HG02870 (cell line): Measurements from ENCODE around the gene PTPN7.
A peak's percentile ranks its signal among the peaks of the same experiment; 100 is the strongest.
"Not testable (repeated sequence)": the region's sequence is repeated elsewhere in the genome, so short reads cannot be mapped to it uniquely, and the experiment has no call there.

ENCODE experiments used
- ATAC-seq: cut with Tn5 transposase; IDR thresholded peaks from one replicate; pipeline ENCODE4 v1.9.1; 2021; ENCODE audit warnings: mild to moderate bottlenecking, moderate library complexity; ENCODE audit not compliant: unreplicated experiment

PTPN7 gene

GRCh38 chr1:202160377-202160940 is at the start of gene PTPN7:
TSS of gene PTPN7 (minus strand) at chr1:202160602. CDS start at chr1:202159402, 1,200 bp downstream.
- peak; percentile 30 for ATAC-seq

GRCh38 chr1:202208351-202208857 is 48.0 kb upstream of the PTPN7 start:
- no peak for ATAC-seq

- ATAC-seq, result no peak
Observed at GRCh38 chr1:202207292-202207691, 46.9 kb upstream of the PTPN7 start.

- ATAC-seq, result no peak
Observed at GRCh38 chr1:202205523-202206190, 45.3 kb upstream of the PTPN7 start.

GRCh38 chr1:202204065-202204464 is 43.7 kb upstream of the PTPN7 start:
- ATAC-seq, result no peak

- no peak for ATAC-seq
Observed at GRCh38 chr1:202203238-202204039, 43.0 kb upstream of the PTPN7 start.

- ATAC-seq, result no peak
Observed at GRCh38 chr1:202202500-202203168, 42.2 kb upstream of the PTPN7 start.

GRCh38 chr1:202201971-202202370 is 41.6 kb upstream of the PTPN7 start:
- ATAC-seq, result no peak

- ATAC-seq, result no peak
Observed at GRCh38 chr1:202201266-202201665, 40.9 kb upstream of the PTPN7 start.

- ATAC-seq, result no peak
Observed at GRCh38 chr1:202200669-202201068, 40.3 kb upstream of the PTPN7 start.

- no peak for ATAC-seq
Observed at GRCh38 chr1:202200112-202200548, 39.7 kb upstream of the PTPN7 start.

GRCh38 chr1:202199040-202199889 is 38.9 kb upstream of the PTPN7 start:
- ATAC-seq, result no peak

GRCh38 chr1:202198366-202198724 is 37.9 kb upstream of the PTPN7 start:
- ATAC-seq, result no peak

- no peak for ATAC-seq
Observed at GRCh38 chr1:202197653-202198365, 37.4 kb upstream of the PTPN7 start.

- no peak for ATAC-seq
Observed at GRCh38 chr1:202194328-202194648, 33.9 kb upstream of the PTPN7 start.

GRCh38 chr1:202193614-202194327 is 33.4 kb upstream of the PTPN7 start, which contains the start of gene LGR6:
TSS of gene LGR6 (plus strand) at chr1:202193799. CDS start at chr1:202193990, 191 bp downstream.
- ATAC-seq, result no peak

GRCh38 chr1:202192770-202193613 is 32.6 kb upstream of the PTPN7 start:
- no peak for ATAC-seq

GRCh38 chr1:202191391-202191790 is 31.0 kb upstream of the PTPN7 start:
- ATAC-seq, result not testable (repeated sequence)
